GM23338 (cell line): ENCODE results near the gene DNAJC11. TPM values are rescaled to one million over a fixed set of nuclear protein-coding genes. Genes with fewer than 3 reads are reported as not detected.

Source experiments
- ATAC-seq: fragments of 200-7000 bp; cut with Tn5 transposase; 3 replicates; pipeline ENCODE4 v1.9.1; 2020
- DNase-seq: peaks from one replicate; pipeline ENCODE4 v3.0.0-alpha.2; 2015; ENCODE audit warnings: low spot score
- H2AFZ ChIP-seq: fragments of 200-600 bp; sonication (generic); 2 replicates; pipeline ENCODE4 v1.8.0; 2016; ENCODE audit warnings: antibody characterized with exemption, mild to moderate bottlenecking, moderate library complexity
- H3F3A ChIP-seq: fragments of 200-600 bp; sonication (generic); replicated peaks from 2 replicates; pipeline ENCODE4 v1.8.0; 2017; ENCODE audit warnings: antibody characterized with exemption, mixed run types, low read depth
- H3K27ac ChIP-seq: fragments of 200-600 bp; sonication (generic); 2 replicates; pipeline ENCODE4 v1.6.1; 2016; ENCODE audit warnings: low read depth
- H3K27me3 ChIP-seq: fragments of 200-600 bp; sonication (generic); 2 replicates; pipeline ENCODE4 v1.8.0; 2016; ENCODE audit warnings: mild to moderate bottlenecking, mixed run types, moderate library complexity; ENCODE audit not compliant: insufficient read depth
- H3K36me3 ChIP-seq: fragments of 200-600 bp; sonication (generic); 2 replicates; pipeline ENCODE4 v1.8.0; 2016; ENCODE audit warnings: mild to moderate bottlenecking; ENCODE audit not compliant: insufficient read depth
- H3K4me1 ChIP-seq: fragments of 200-600 bp; sonication (generic); 2 replicates; pipeline ENCODE4 v1.8.0; 2016; ENCODE audit warnings: mild to moderate bottlenecking, moderate library complexity; ENCODE audit not compliant: insufficient read depth
- H3K4me2 ChIP-seq: fragments of 200-600 bp; sonication (generic); 2 replicates; pipeline ENCODE4 v1.7.1; 2017; ENCODE audit warnings: mixed run types
- H3K4me3 ChIP-seq: fragments of 200-600 bp; sonication (generic); 2 replicates; pipeline ENCODE4 v1.6.1; 2016; ENCODE audit warnings: mixed run types
- H3K79me2 ChIP-seq: fragments of 200-600 bp; sonication (generic); replicated peaks from 2 replicates; pipeline ENCODE4 v1.8.0; 2017; ENCODE audit warnings: mild to moderate bottlenecking; ENCODE audit not compliant: insufficient read depth
- H3K9me2 ChIP-seq: fragments of 200-600 bp; sonication (generic); 2 replicates; pipeline ENCODE4 v1.8.0; 2017; ENCODE audit not compliant: insufficient read depth
- H4K20me1 ChIP-seq: fragments of 200-600 bp; sonication (generic); replicated peaks from 2 replicates; pipeline ENCODE4 v1.8.0; 2017; ENCODE audit warnings: mild to moderate bottlenecking; ENCODE audit not compliant: insufficient read depth
- H3K27ac Mint-ChIP-seq: 2 replicates; pipeline ENCODE4 v1.8.0; 2020; ENCODE audit warnings: inconsistent platforms, mild to moderate bottlenecking, moderate library complexity, mixed read lengths
- H3K27me3 Mint-ChIP-seq: 3 replicates; pipeline ENCODE4 v1.8.0; 2022; ENCODE audit warnings: low read depth, mild to moderate bottlenecking, moderate library complexity, mixed read lengths, inconsistent platforms; ENCODE audit not compliant: insufficient read depth, poor library complexity
- H3K36me3 Mint-ChIP-seq: 3 replicates; pipeline ENCODE4 v1.8.0; 2021; ENCODE audit warnings: low read depth, mild to moderate bottlenecking, inconsistent platforms, moderate library complexity, mixed read lengths
- H3K4me1 Mint-ChIP-seq: 3 replicates; pipeline ENCODE4 v1.8.0; 2020; ENCODE audit warnings: mild to moderate bottlenecking, inconsistent platforms, mixed read lengths
- H3K4me3 Mint-ChIP-seq: 3 replicates; pipeline ENCODE4 v1.8.0; 2021; ENCODE audit warnings: moderate library complexity, mild to moderate bottlenecking, inconsistent platforms, mixed read lengths
- H3K9me3 Mint-ChIP-seq: 3 replicates; pipeline ENCODE4 v1.8.0; 2020; ENCODE audit warnings: moderate library complexity, mild to moderate bottlenecking, inconsistent platforms, mixed read lengths
- CREB1 ChIP-seq: fragments of 250-450 bp; sonication (Bioruptor Pico); IDR thresholded peaks from 2 replicates; pipeline ENCODE4 v1.5.0; 2020; ENCODE audit warnings: low read depth, mild to moderate bottlenecking, moderate library complexity
- CTCF ChIP-seq, 2 experiments: fragments of 200-600 bp in 1 of 2; sonication (generic) in 1 of 2; conservative IDR thresholded peaks; 2 replicates each; pipeline versions ENCODE4 v1.5.1 to v1.6.1; 2016 to 2017; ENCODE audit warnings: antibody characterized with exemption in 2 of 2, low read depth in 2 of 2, mild to moderate bottlenecking in 2 of 2, moderate library complexity in 1 of 2
- ETS1 ChIP-seq: IDR thresholded peaks from 2 replicates; pipeline ENCODE4 v1.6.1; 2016; ENCODE audit warnings: antibody characterized with exemption
- EZH2phosphoT487 ChIP-seq: fragments of 200-600 bp; sonication (generic); IDR thresholded peaks from one replicate; pipeline ENCODE4 v1.8.1; 2018; ENCODE audit warnings: antibody characterized with exemption; ENCODE audit not compliant: unreplicated experiment
- JUNB ChIP-seq: IDR thresholded peaks from one replicate; pipeline ENCODE4 v1.6.1; 2016; ENCODE audit warnings: antibody characterized with exemption; ENCODE audit not compliant: unreplicated experiment
- NANOG ChIP-seq: IDR thresholded peaks from 2 replicates; pipeline ENCODE4 v1.6.1; 2016; ENCODE audit warnings: antibody characterized with exemption, borderline replicate concordance
- POLR2AphosphoS5 ChIP-seq: IDR thresholded peaks from 2 replicates; pipeline ENCODE4 v1.6.1; 2016; ENCODE audit warnings: antibody characterized with exemption, low read depth
- REST ChIP-seq: IDR thresholded peaks from one replicate; pipeline ENCODE4 v1.6.1; 2018; ENCODE audit warnings: antibody characterized with exemption; ENCODE audit not compliant: unreplicated experiment
- ZNF114 ChIP-seq: fragments of 250-450 bp; sonication (Bioruptor Pico); IDR thresholded peaks from 2 replicates; pipeline ENCODE4 v1.5.0; 2020; ENCODE audit warnings: mild to moderate bottlenecking, moderate library complexity
- ZNF331 ChIP-seq: fragments of 250-450 bp; sonication (Bioruptor Pico); IDR thresholded peaks from 2 replicates; pipeline ENCODE4 v1.5.0; 2020; ENCODE audit warnings: low read depth, mild to moderate bottlenecking, moderate library complexity
- ZNF462 ChIP-seq: fragments of 250-450 bp; sonication (Bioruptor Pico); IDR thresholded peaks from 2 replicates; pipeline ENCODE4 v1.5.0; 2020; ENCODE audit warnings: mild to moderate bottlenecking, moderate library complexity
- polyA plus RNA-seq: library from polyadenylated mRNA; unstranded; fragments of >200 nt; fragmentation: Nextera tagmentation; extraction: Ambion mirVana; gene quantifications from 2 replicates; pipeline ENCODE4 v1.2.1, GENCODE V29; 2016
- total RNA-seq: library from RNA; depleted of rRNA; stranded (reverse); fragments of >200 nt; shearing (Covaris generic); gene quantifications from 2 replicates; pipeline ENCODE4 v1.2.3, GENCODE V29; 2014

The DNAJC11 gene
- total and polyA plus RNA-seq, 2 experiments from 2014 or later, result 48.4 to 67.2 TPM

GRCh38 chr1:6695868-6696267 lies 5.7 kb downstream of the DNAJC11 start (continued):
- no peak for TF ChIP-seq EZH2phosphoT487
- no peak for TF ChIP-seq ZNF114
- TF ChIP-seq POLR2AphosphoS5, result no peak
- no peak for TF ChIP-seq ZNF331 (CRISPR knock-in tag)
- TF ChIP-seq REST, result no peak
- TF ChIP-seq JUNB, result no peak
- no peak for TF ChIP-seq CREB1 (CRISPR knock-in tag)

GRCh38 chr1:6694121-6694713 lies 7.4 kb downstream of the DNAJC11 start:
- Mint-ChIP-seq H3K4me1 (peaks cover 44% of the 10 kb centered on the region), H3K9me3 (no peaks in the 10 kb centered on the region), H3K36me3 (peaks cover 12% of the 10 kb centered on the region; the same call in 2 of the 3 replicates), H3K27me3 (peaks cover 11% of the 10 kb centered on the region), H3K27ac (peak overlapping the region; percentile 85), H3K4me3 (peak overlapping the region; percentile 59)
- Histone ChIP-seq H3K27ac (peak overlapping the region; percentile 89), H3K27me3 (no peaks in the 10 kb centered on the region), H2AFZ (no peak overlapping the region), H4K20me1 (peaks cover 9% of the 10 kb centered on the region), H3K4me3 (peak overlapping the region; percentile 42), H3K4me2 (peak overlapping the region; percentile 72), H3K9me2 (no peaks in the 10 kb centered on the region), H3K79me2 (peaks cover 90% of the 10 kb centered on the region), H3K4me1 (peaks cover 67% of the 10 kb centered on the region), H3F3A (peaks cover 14% of the 10 kb centered on the region), H3K36me3 (no peaks in the 10 kb centered on the region)
- ATAC-seq (peak; percentile 87), DNase-seq (peak; percentile 87)
- TF ChIP-seq NANOG (no peak), ETS1 (no peak), ZNF114 (no peak), ZNF462 (CRISPR knock-in tag) (no peak), CREB1 (CRISPR knock-in tag) (no peak), POLR2AphosphoS5 (no peak), JUNB (no peak), CTCF (conservative IDR thresholded peaks at IDR 0.05; ENCODE audit: low read depth in 2 of 2) (no peak)
